Uterus (tissue), 2 donors: Measurements from ENCODE around the gene DPEP1.

Experiments
- POLR2A ChIP-seq, 2 donors: fragments of 450-650 bp; IDR thresholded peaks; one replicate each; pipeline ENCODE4 v1.6.1; 2016; ENCODE audit warnings: antibody characterized with exemption in 2 of 2, mild to moderate bottlenecking in 1 of 2, moderate library complexity in 1 of 2
- TF ChIP-seq, protein P1 (sequence below), 4 experiments: fragments of 200-600 bp in 2 of 4; fragments of 450-650 bp in 2 of 4; sonication (generic) in 2 of 4; IDR thresholded peaks; one replicate each; pipeline ENCODE4 v1.5.1; 2016 to 2019; ENCODE audit warnings: antibody characterized with exemption in 4 of 4, mild to moderate bottlenecking in 2 of 4, moderate library complexity in 1 of 4

- TF ChIP-seq, protein P1, sequence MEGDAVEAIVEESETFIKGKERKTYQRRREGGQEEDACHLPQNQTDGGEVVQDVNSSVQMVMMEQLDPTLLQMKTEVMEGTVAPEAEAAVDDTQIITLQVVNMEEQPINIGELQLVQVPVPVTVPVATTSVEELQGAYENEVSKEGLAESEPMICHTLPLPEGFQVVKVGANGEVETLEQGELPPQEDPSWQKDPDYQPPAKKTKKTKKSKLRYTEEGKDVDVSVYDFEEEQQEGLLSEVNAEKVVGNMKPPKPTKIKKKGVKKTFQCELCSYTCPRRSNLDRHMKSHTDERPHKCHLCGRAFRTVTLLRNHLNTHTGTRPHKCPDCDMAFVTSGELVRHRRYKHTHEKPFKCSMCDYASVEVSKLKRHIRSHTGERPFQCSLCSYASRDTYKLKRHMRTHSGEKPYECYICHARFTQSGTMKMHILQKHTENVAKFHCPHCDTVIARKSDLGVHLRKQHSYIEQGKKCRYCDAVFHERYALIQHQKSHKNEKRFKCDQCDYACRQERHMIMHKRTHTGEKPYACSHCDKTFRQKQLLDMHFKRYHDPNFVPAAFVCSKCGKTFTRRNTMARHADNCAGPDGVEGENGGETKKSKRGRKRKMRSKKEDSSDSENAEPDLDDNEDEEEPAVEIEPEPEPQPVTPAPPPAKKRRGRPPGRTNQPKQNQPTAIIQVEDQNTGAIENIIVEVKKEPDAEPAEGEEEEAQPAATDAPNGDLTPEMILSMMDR (IDR thresholded peaks at IDR 0.05): no peak
- no peak for TF ChIP-seq POLR2A (IDR thresholded peaks at IDR 0.05)
These were observed 12.5 kb upstream of the DPEP1 start for GRCh38 chr16:89600956-89601355.
